Heart right ventricle (tissue), 16 donors: ENCODE data around the gene PLGRKT. TPM values are rescaled to one million over a fixed set of nuclear protein-coding genes. Genes with fewer than 3 reads are reported as not detected.
A peak's percentile ranks its signal among the peaks of the same experiment; 100 is the strongest.

ENCODE experiments used
- ATAC-seq, 8 donors: fragments of 200-7000 bp; cut with Tn5 transposase; one replicate each; pipeline ENCODE4 v1.9.1; 2020; ENCODE audit warnings: mild to moderate bottlenecking in 8 of 8, moderate library complexity in 8 of 8, moderate number of reproducible peaks in 1 of 8
- DNase-seq, 2 donors: peaks; one replicate each; pipeline ENCODE4 v3.0.0-alpha.2; 2020
- H3K27ac ChIP-seq, 10 donors: fragments of 200-600 bp; sonication (generic) in 2 of 10; one replicate each; pipeline versions ENCODE4 v1.5.0 to v1.8.0; 2020 to 2022; ENCODE audit warnings: mild to moderate bottlenecking in 3 of 10
- H3K27me3 ChIP-seq, 7 donors: fragments of 200-600 bp; one replicate each; pipeline ENCODE4 v1.8.0; 2021 to 2022; ENCODE audit warnings: mild to moderate bottlenecking in 2 of 7
- H3K36me3 ChIP-seq, 9 donors: fragments of 200-600 bp; sonication (generic) in 1 of 9; one replicate each; pipeline versions ENCODE4 v1.5.0 to v1.8.0; 2020 to 2022; ENCODE audit warnings: mild to moderate bottlenecking in 2 of 9
- H3K4me1 ChIP-seq, 9 donors: fragments of 200-600 bp; sonication (generic) in 1 of 9; one replicate each; pipeline versions ENCODE4 v1.5.0 to v1.8.0; 2020 to 2022; ENCODE audit warnings: mild to moderate bottlenecking in 4 of 9
- H3K4me3 ChIP-seq, 10 donors: fragments of 200-600 bp; sonication (generic) in 2 of 10; one replicate each; pipeline versions ENCODE4 v1.5.0 to v1.8.0; 2020 to 2022; ENCODE audit warnings: mild to moderate bottlenecking in 7 of 10, moderate library complexity in 2 of 10
- H3K9me3 ChIP-seq, 11 donors: fragments of 200-600 bp in 10 of 11; sonication (generic) in 2 of 11; one replicate each; pipeline versions ENCODE4 v1.5.0 to v1.8.0; 2013 to 2022; ENCODE audit warnings: mild to moderate bottlenecking in 2 of 11, control low read depth in 1 of 11, moderate library complexity in 1 of 11
- CTCF ChIP-seq, 9 donors: fragments of 200-600 bp; sonication (generic) in 2 of 9; IDR thresholded peaks; one replicate each; pipeline versions ENCODE4 v1.5.0 to v1.8.0; 2021 to 2022; ENCODE audit warnings: antibody characterized with exemption in 9 of 9, mild to moderate bottlenecking in 5 of 9, moderate library complexity in 1 of 9
- WGBS, 2 donors: extraction: QIAGEN DNeasy Blood & Tissue Kit; methylation state at CpG; one replicate each; pipeline ENCODE4 v1.1.7; 2013; ENCODE audit warnings: inconsistent platforms in 1 of 2; 5-methylcytosine and 5-hydroxymethylcytosine counted together
- intact Hi-C, 10 donors: fragments of 100-400 bp; cut with DNase I; formaldehyde crosslinking; loops; one replicate each; pipeline versions ENCODE4 v1.11.1 to v1.14.2; 2022
- polyA plus RNA-seq, 2 donors: library from polyadenylated mRNA; stranded (reverse); fragments of 200-250 nt; gene quantifications; one replicate each; pipeline ENCODE4 v1.2.3, GENCODE V29; 2013
- total RNA-seq, 10 donors: library from RNA; stranded (reverse); fragmentation: NEBNext Ultra II Directional in 3 of 10; extraction: Animal tissue kit (Norgen Biotek cat#: 25700) in 3 of 10; gene quantifications; one replicate each; pipeline versions ENCODE4 v1.2.1 to v1.2.4, GENCODE V29; 2021 to 2023
- donor health status: Arrhythmogenic right ventricular cardiomyopathy.
- donor health status: ischemic (EF 13 %, LVEDD 7.1; RV severe dilation, severe dysfunction).
- donor health status: healthy with polysubstance abuse.
- donor health status: DM: no; HTN: yes; CAD: no.
- donor health status: DM: no; HTN: no; CAD: no.
- donor health status: ischemic (EF 25% LVEDD 6.9; RV normal size, moderate dysfunction).
- donor health status: ischemic (EF 25% LVEDD 5.7; RV mildly dilated, moderate dysfunction).
- donor health status: healthy.
- donor health status: DM: yes; HTN: yes; CAD: no.
- donor health status: Ischemic cardiomyopathy.
- donor health status: ischemic (EF 35%, LVEDD 5.7; RV mildly dilated, moderate dysfunction).
- donor health status: nonischemic (EF 11% LVEDD 7.7; RV severe dilation, severe dysfunction).
- donor health status: DM: yes; HTN: yes; CAD: no.
- donor health status: PGD.
- donor health status: ischemic (EF 29% LVEDD 5.4; RV normal size, mild dysfunction).
- donor health status: nonischemic (EF 23%, LVEDD 6.1; RV moderate dilation, normal function).

Gene PLGRKT
- total and polyA plus RNA-seq, 12 donors: 11.8 to 53.0 (median 35.9) TPM

GRCh38 chr9:5448461-5449435 lies 11.0 kb upstream of the PLGRKT start:
- no peak for TF ChIP-seq CTCF (IDR thresholded peaks at IDR 0.05)
- ATAC-seq: no peak
- Histone ChIP-seq H3K4me3 (no peak overlapping the region), H3K27ac (peak overlapping the region in 5 of 10 donors; percentile 87 to 91 (median 88)), H3K27me3 (no peaks in the 10 kb centered on the region), H3K36me3 (no peaks in the 10 kb centered on the region), H3K9me3 (no peaks in the 10 kb centered on the region), H3K4me1 (peaks cover 3 to 60% (median 27%) of the 10 kb centered on the region in 9 donors)
- intact Hi-C loops: loop anchor here in 3 of 10 donors (5.0 to 10.0 kb wide), 3 partner anchors 144 to 684 kb away; partner anchors contain the start of gene INSL6 (in 1 of the 3)
- DNase-seq: no peak
- WGBS, 2 donors: 93 to 94% methylated on average over 5 of the region's 5 CpGs

- no peak overlapping the region for H3K4me3 ChIP-seq
Observed at GRCh38 chr9:5448016-5448415, 10.3 kb upstream of the PLGRKT start.

GRCh38 chr9:5447337-5447736 lies 9.6 kb upstream of the PLGRKT start:
- WGBS, 2 donors: 81 to 92% methylated on average over 3 of the region's 3 CpGs
- no peak overlapping the region for H3K27ac ChIP-seq
- no peaks in the 10 kb centered on the region for H3K36me3 ChIP-seq
- H3K9me3 ChIP-seq: no peaks in the 10 kb centered on the region
- H3K4me3 ChIP-seq: no peak overlapping the region
- ATAC-seq: no peak
- no peaks in the 10 kb centered on the region for H3K27me3 ChIP-seq
- H3K4me1 ChIP-seq: peaks cover 0 to 46% (median 17%) of the 10 kb centered on the region in 9 donors
- no peak for TF ChIP-seq CTCF (IDR thresholded peaks at IDR 0.05)
- no peak for DNase-seq
- intact Hi-C loops: loop anchor here in 3 of 10 donors (5.0 to 10.0 kb wide), 3 partner anchors 145 to 683 kb away; partner anchors contain the start of gene INSL6 (in 1 of the 3)

More at GRCh38 chr9:5448016-5448415, 10.3 kb upstream of the PLGRKT start:
- intact Hi-C loops: loop anchor here in 3 of 10 donors (5.0 to 10.0 kb wide), 3 partner anchors 144 to 683 kb away; partner anchors contain the start of gene INSL6 (in 1 of the 3)
- no peak for ATAC-seq
- TF ChIP-seq CTCF (IDR thresholded peaks at IDR 0.05): no peak
- Histone ChIP-seq H3K36me3 (no peaks in the 10 kb centered on the region), H3K27me3 (no peaks in the 10 kb centered on the region), H3K27ac (no peak overlapping the region), H3K4me1 (peaks cover 3 to 53% (median 21%) of the 10 kb centered on the region in 9 donors), H3K9me3 (no peaks in the 10 kb centered on the region)
- WGBS, 2 donors: 93 to 95% methylated on average over 2 of the region's 2 CpGs
- no peak for DNase-seq

GRCh38 chr9:5446451-5447236 lies 8.9 kb upstream of the PLGRKT start:
- H3K4me1 ChIP-seq: peaks cover 0 to 39% (median 17%) of the 10 kb centered on the region in 9 donors

More at GRCh38 chr9:5446451-5447236, 8.9 kb upstream of the PLGRKT start:
- Histone ChIP-seq H3K27ac (peak overlapping the region in 1 of 10 donors; percentile 42), H3K4me3 (no peak overlapping the region), H3K27me3 (no peaks in the 10 kb centered on the region), H3K36me3 (no peaks in the 10 kb centered on the region), H3K9me3 (no peaks in the 10 kb centered on the region)
- DNase-seq: no peak
- no peak for TF ChIP-seq CTCF (IDR thresholded peaks at IDR 0.05)
- WGBS, 2 donors: 75 to 76% methylated on average over 3 of the region's 3 CpGs
- intact Hi-C loops: loop anchor here in 3 of 10 donors (5.0 to 10.0 kb wide), 3 partner anchors 146 to 682 kb away; partner anchors contain the start of gene INSL6 (in 1 of the 3)
- no peak for ATAC-seq
